Activated CD8-positive, alpha-beta memory T cell treated with anti-CD3 and anti-CD28 coated beads, Interleukin-2, amount 50 U/mL, for 1 hour (primary cell): ENCODE data around the gene FASTKD3.

ENCODE experiments used
- DNase-seq: peaks from one replicate; pipeline ENCODE4 v3.0.0-alpha.2; 2020; ENCODE audit errors: extremely low read depth

The FASTKD3 gene

GRCh38 chr5:7849681-7850394 is 19.0 kb downstream of the FASTKD3 start:
- no peak for DNase-seq

- no peak for DNase-seq
These were observed 20.5 kb downstream of the FASTKD3 start for GRCh38 chr5:7848296-7848695.

GRCh38 chr5:7846327-7846726 is 22.5 kb downstream of the FASTKD3 start:
- no peak for DNase-seq

- no peak for DNase-seq
These were observed 23.3 kb downstream of the FASTKD3 start for GRCh38 chr5:7845557-7845956.

- no peak for DNase-seq
These were observed 23.9 kb downstream of the FASTKD3 start for GRCh38 chr5:7844901-7845300.

GRCh38 chr5:7842531-7842930 is 26.3 kb downstream of the FASTKD3 start:
- no peak for DNase-seq

GRCh38 chr5:7837403-7837802 is 31.4 kb downstream of the FASTKD3 start:
- DNase-seq = no peak

GRCh38 chr5:7834982-7835381 is 33.8 kb downstream of the FASTKD3 start:
- DNase-seq = no peak

- no peak for DNase-seq
These were observed 40.6 kb downstream of the FASTKD3 start for GRCh38 chr5:7828269-7828668.

GRCh38 chr5:7827610-7828009 is 41.2 kb downstream of the FASTKD3 start:
- no peak for DNase-seq

- no peak for DNase-seq
These were observed 43.2 kb downstream of the FASTKD3 start for GRCh38 chr5:7825630-7826029.

GRCh38 chr5:7824995-7825394 is 43.8 kb downstream of the FASTKD3 start:
- DNase-seq = no peak

GRCh38 chr5:7823594-7823993 is 45.2 kb downstream of the FASTKD3 start:
- DNase-seq = no peak

- DNase-seq = no peak
These were observed 46.4 kb downstream of the FASTKD3 start for GRCh38 chr5:7822449-7822848.

GRCh38 chr5:7816535-7816901 is 52.3 kb downstream of the FASTKD3 start:
- no peak for DNase-seq

- peak; percentile 5 for DNase-seq
These were observed 52.8 kb downstream of the FASTKD3 start for GRCh38 chr5:7815892-7816534.

- no peak for DNase-seq
These were observed 54.0 kb downstream of the FASTKD3 start for GRCh38 chr5:7814816-7815215.

GRCh38 chr5:7813576-7813975 is 55.3 kb downstream of the FASTKD3 start:
- no peak for DNase-seq

GRCh38 chr5:7813007-7813406 is 55.8 kb downstream of the FASTKD3 start:
- no peak for DNase-seq

GRCh38 chr5:7811715-7812114 is 57.1 kb downstream of the FASTKD3 start:
- no peak for DNase-seq
